Activated naive CD4-positive, alpha-beta T cell treated with anti-CD3 and anti-CD28 coated beads for 36 hours (primary cell): ENCODE measurements around the gene DBP. TPM values are rescaled to one million over a fixed set of nuclear protein-coding genes. Genes with fewer than 3 reads are reported as not detected.
A peak's percentile ranks its signal among the peaks of the same experiment; 100 is the strongest.
"Not testable (repeated sequence)": the region's sequence is repeated elsewhere in the genome, so short reads cannot be mapped to it uniquely, and the experiment has no call there.

Experiments used
- CTCF ChIA-PET: fragments of 350-600 bp; sonication (Branson Sonifier 250); formaldehyde crosslinking; loops from one replicate; lab custom pipeline; 2021; ENCODE audit warnings: antibody characterized with exemption; lab: Charles Lee
- DNase-seq: peaks from one replicate; pipeline ENCODE4 v3.0.0-alpha.2; 2020
- H3K27ac Mint-ChIP-seq: one replicate; pipeline ENCODE4 v1.8.0; 2021; ENCODE audit warnings: mild to moderate bottlenecking, mixed read lengths
- H3K27me3 Mint-ChIP-seq: one replicate; pipeline ENCODE4 v1.8.0; 2021; ENCODE audit warnings: low read depth, mixed read lengths
- H3K36me3 Mint-ChIP-seq: one replicate; pipeline ENCODE4 v1.8.0; 2021; ENCODE audit warnings: low read depth, mixed read lengths
- H3K4me1 Mint-ChIP-seq: one replicate; pipeline ENCODE4 v1.8.0; 2021; ENCODE audit warnings: low read depth, mixed read lengths
- H3K4me3 Mint-ChIP-seq: one replicate; pipeline ENCODE4 v1.8.0; 2021; ENCODE audit warnings: mild to moderate bottlenecking, moderate library complexity, mixed read lengths
- H3K9me3 Mint-ChIP-seq: one replicate; pipeline ENCODE4 v1.8.0; 2021; ENCODE audit warnings: mixed read lengths
- intact Hi-C: fragments of 100-400 bp; cut with micrococcal nuclease; formaldehyde crosslinking; loops from one replicate; pipeline ENCODE4 v1.15.1; 2023
- total RNA-seq, 2 experiments: library from RNA; stranded (reverse); gene quantifications; one replicate each; pipeline ENCODE4 v1.2.3, GENCODE V29; 2021

Gene DBP, protein sequence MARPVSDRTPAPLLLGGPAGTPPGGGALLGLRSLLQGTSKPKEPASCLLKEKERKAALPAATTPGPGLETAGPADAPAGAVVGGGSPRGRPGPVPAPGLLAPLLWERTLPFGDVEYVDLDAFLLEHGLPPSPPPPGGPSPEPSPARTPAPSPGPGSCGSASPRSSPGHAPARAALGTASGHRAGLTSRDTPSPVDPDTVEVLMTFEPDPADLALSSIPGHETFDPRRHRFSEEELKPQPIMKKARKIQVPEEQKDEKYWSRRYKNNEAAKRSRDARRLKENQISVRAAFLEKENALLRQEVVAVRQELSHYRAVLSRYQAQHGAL
- total RNA-seq = 1 to 10 TPM; 7.8 to 9.7 TPM

- peaks cover 4% of the 10 kb centered on the region for H3K36me3 Mint-ChIP-seq
- H3K9me3 Mint-ChIP-seq = no peaks in the 10 kb centered on the region
- peak within 1 kb of the TSS; percentile 98 for H3K27ac Mint-ChIP-seq
- no peaks in the 10 kb centered on the region for H3K27me3 Mint-ChIP-seq
- H3K4me1 Mint-ChIP-seq = peaks cover 55% of the 10 kb centered on the region
- H3K4me3 Mint-ChIP-seq = peak within 1 kb of the TSS; percentile 82
- DNase-seq = peak; percentile 40
- CTCF ChIA-PET = no interaction called here
- intact Hi-C loops = loop anchor here (1.0 to 2.0 kb wide), 5 partner anchors 9 to 239 kb away; partner anchors contain the start of genes CA11, RPL18 and SPHK2
Measured at GRCh38 chr19:48636859-48637448, at the start of gene DBP. Gene DBP, minus strand, starts transcription at chr19:48637379. Its CDS starts 385 bp downstream, at chr19:48636994.

- CTCF ChIA-PET = interaction anchor here (0.6 to 1.4 kb wide), 2 partner anchors 109 to 352 kb away, joined by 3 read pairs; no protein-coding TSS in a partner anchor
- H3K36me3 Mint-ChIP-seq, H3K27ac Mint-ChIP-seq: not testable (repeated sequence)
Measured at GRCh38 chr19:48686637-48687036, 49.5 kb upstream of the DBP start.

GRCh38 chr19:48686088-48686487, 48.9 kb upstream of the DBP start:
- H3K9me3 Mint-ChIP-seq = no peaks in the 10 kb centered on the region
- no peak overlapping the region for H3K4me3 Mint-ChIP-seq
- H3K4me1 Mint-ChIP-seq = no peaks in the 10 kb centered on the region
- no peaks in the 10 kb centered on the region for H3K27me3 Mint-ChIP-seq
- no peaks in the 10 kb centered on the region for H3K36me3 Mint-ChIP-seq
- H3K27ac Mint-ChIP-seq = no peak overlapping the region
- CTCF ChIA-PET = no interaction called here
- intact Hi-C loops = no loop called here
- no peak for DNase-seq

More at GRCh38 chr19:48686637-48687036, 49.5 kb upstream of the DBP start:
- H3K27me3 Mint-ChIP-seq, H3K4me3 Mint-ChIP-seq, intact Hi-C loops, DNase-seq, H3K9me3 Mint-ChIP-seq, H3K4me1 Mint-ChIP-seq: not testable (repeated sequence)

GRCh38 chr19:48685583-48685982, 48.4 kb upstream of the DBP start:
- Mint-ChIP-seq H3K27ac (no peak overlapping the region), H3K36me3 (no peaks in the 10 kb centered on the region), H3K4me3 (no peak overlapping the region), H3K27me3 (no peaks in the 10 kb centered on the region), H3K4me1 (no peaks in the 10 kb centered on the region), H3K9me3 (no peaks in the 10 kb centered on the region)
- intact Hi-C loops = no loop called here
- no peak for DNase-seq
- CTCF ChIA-PET = no interaction called here

GRCh38 chr19:48683349-48683748, 46.2 kb upstream of the DBP start:
- intact Hi-C loops = no loop called here
- Mint-ChIP-seq H3K4me1 (no peaks in the 10 kb centered on the region), H3K9me3 (no peaks in the 10 kb centered on the region), H3K27ac (no peak overlapping the region), H3K4me3 (peak overlapping the region; percentile 4), H3K27me3 (no peaks in the 10 kb centered on the region), H3K36me3 (no peaks in the 10 kb centered on the region)
- CTCF ChIA-PET = interaction anchor here (0.7 kb wide), 1 partner anchor 1469 kb away, joined by 4 read pairs; no protein-coding TSS in a partner anchor
- peak; percentile 43 for DNase-seq

DNA sequence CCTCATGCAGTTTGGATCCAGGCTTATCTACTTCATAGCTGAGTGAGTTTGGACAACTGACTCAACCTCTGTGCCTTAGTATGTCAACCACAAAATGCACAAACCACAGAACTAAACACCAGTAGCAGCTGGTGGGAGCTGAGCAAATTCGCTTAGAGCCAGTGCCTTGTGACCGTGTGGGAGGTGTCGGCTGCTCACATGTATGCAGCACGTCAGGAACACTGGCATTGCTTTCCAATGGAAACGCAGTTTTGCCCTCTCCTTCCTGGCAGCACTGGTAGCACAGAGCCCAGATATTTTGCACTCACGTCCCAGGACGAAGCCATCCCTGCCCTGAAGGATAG, 43.9 kb upstream of the DBP start:
- H3K4me1 Mint-ChIP-seq = no peaks in the 10 kb centered on the region
- intact Hi-C loops = no loop called here
- H3K9me3 Mint-ChIP-seq = no peaks in the 10 kb centered on the region
- CTCF ChIA-PET = interaction anchor here (1.0 kb wide), 1 partner anchor 32 kb away, joined by 3 read pairs; no protein-coding TSS in a partner anchor
- no peaks in the 10 kb centered on the region for H3K36me3 Mint-ChIP-seq
- H3K4me3 Mint-ChIP-seq = no peak overlapping the region
- H3K27ac Mint-ChIP-seq = no peak overlapping the region
- no peak for DNase-seq
- no peaks in the 10 kb centered on the region for H3K27me3 Mint-ChIP-seq

DNA sequence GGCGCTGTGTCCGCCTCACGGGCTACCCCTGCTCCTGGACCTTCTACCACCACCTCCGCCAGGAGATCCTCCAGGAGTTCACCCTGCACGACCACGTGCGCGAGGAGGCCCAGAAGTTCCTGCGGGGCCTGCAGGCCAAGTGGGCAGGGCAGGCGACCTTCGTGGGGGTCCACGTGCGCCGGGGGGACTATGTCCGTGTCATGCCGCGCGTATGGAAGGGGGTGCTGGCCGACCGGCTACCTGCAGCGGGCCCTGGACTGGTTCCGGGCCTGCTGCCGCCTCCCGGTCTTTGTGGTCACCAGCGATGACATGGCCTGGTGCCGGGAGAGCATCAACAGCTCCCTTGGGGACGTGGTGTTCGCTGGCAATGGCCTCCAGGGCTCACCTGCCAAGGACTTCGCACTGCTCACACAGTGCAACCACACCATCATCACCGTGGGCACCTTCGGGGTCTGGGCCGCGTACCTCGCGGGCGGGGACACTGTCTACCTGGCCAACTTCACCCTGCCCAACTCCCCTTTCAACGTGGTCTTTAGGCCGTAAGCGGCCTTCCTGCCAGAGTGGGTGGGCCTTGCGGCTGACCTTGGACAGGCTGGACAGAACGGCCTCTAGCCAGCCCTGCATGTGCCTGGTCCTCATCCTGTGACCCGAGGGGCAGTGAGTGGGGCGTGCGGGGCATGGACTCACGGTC, 43.4 kb upstream of the DBP start:
- DNase-seq = no peak
- H3K36me3 Mint-ChIP-seq = no peaks in the 10 kb centered on the region
- CTCF ChIA-PET = interaction anchor here (1.0 kb wide), 1 partner anchor 32 kb away, joined by 3 read pairs; no protein-coding TSS in a partner anchor
- no peak overlapping the region for H3K4me3 Mint-ChIP-seq
- no peaks in the 10 kb centered on the region for H3K9me3 Mint-ChIP-seq
- intact Hi-C loops = no loop called here
- no peaks in the 10 kb centered on the region for H3K4me1 Mint-ChIP-seq
- H3K27me3 Mint-ChIP-seq = no peaks in the 10 kb centered on the region
- no peak overlapping the region for H3K27ac Mint-ChIP-seq

GRCh38 chr19:48680006-48680405, 42.8 kb upstream of the DBP start:
- CTCF ChIA-PET = not testable (repeated sequence)

DNA sequence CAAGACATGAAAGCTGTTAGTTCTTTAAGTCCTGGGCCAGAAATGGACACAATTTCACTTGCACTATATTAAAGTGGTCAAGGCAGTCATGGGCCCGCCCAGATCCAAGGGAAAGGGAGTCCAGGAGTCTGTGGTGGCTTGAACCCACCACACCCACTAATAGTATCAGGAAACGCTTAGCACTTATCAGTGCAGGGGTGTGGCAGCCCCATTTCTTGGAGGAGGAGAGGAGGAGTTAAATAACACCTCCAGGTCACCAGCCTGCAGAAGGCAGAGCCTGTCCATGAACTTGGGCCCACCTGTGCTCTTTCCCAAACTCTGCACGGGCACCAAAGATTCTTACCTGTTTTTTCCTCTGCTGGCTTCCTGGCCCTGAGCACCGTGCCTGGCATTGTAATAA, 41.0 kb upstream of the DBP start:
- Mint-ChIP-seq H3K4me1 (peaks cover 5% of the 10 kb centered on the region), H3K36me3 (no peaks in the 10 kb centered on the region), H3K9me3 (no peaks in the 10 kb centered on the region), H3K4me3 (no peak overlapping the region), H3K27ac (no peak overlapping the region), H3K27me3 (no peaks in the 10 kb centered on the region)
- no peak for DNase-seq
- CTCF ChIA-PET = interaction anchor here (0.7 to 1.2 kb wide), 3 partner anchors 12 to 404 kb away, joined by 3 to 5 read pairs (median 3); partner anchors contain the start of gene CA11
- intact Hi-C loops = no loop called here

More at GRCh38 chr19:48680006-48680405, 42.8 kb upstream of the DBP start:
- H3K4me3 Mint-ChIP-seq, intact Hi-C loops, DNase-seq, H3K36me3 Mint-ChIP-seq, H3K4me1 Mint-ChIP-seq, H3K27me3 Mint-ChIP-seq, H3K27ac Mint-ChIP-seq, H3K9me3 Mint-ChIP-seq: not testable (repeated sequence)

- peaks cover 5% of the 10 kb centered on the region for H3K4me1 Mint-ChIP-seq
- no peaks in the 10 kb centered on the region for H3K27me3 Mint-ChIP-seq
- no peak for DNase-seq
- CTCF ChIA-PET = interaction anchor here (1.4 kb wide), 1 partner anchor 187 kb away, joined by 9 read pairs; no protein-coding TSS in a partner anchor
- H3K4me3 Mint-ChIP-seq = no peak overlapping the region
- no peaks in the 10 kb centered on the region for H3K9me3 Mint-ChIP-seq
- intact Hi-C loops = no loop called here
- H3K27ac Mint-ChIP-seq = no peak overlapping the region
- no peaks in the 10 kb centered on the region for H3K36me3 Mint-ChIP-seq
Measured at GRCh38 chr19:48676887-48677286, 39.7 kb upstream of the DBP start.

DNA sequence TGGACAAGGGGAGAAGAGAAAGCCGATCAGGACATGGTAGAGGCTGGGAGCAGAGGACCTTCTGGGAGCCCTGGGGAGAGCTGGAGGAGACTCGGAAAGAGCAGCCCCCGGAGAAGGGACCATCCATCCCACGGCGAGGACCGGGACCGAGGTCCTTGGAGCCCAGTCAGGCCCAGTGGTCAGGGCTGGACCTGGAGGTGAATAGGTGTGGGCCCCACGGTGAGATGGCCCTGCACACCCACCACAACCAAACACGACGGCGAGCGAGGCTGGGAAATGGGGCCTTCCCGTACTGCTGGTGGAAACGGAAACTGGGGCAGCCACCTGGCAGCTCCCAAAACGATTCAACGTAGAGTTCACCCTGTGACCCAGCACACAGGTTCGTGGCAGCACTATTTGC, 39.3 kb upstream of the DBP start:
- Mint-ChIP-seq H3K36me3 (no peaks in the 10 kb centered on the region), H3K4me1 (peaks cover 5% of the 10 kb centered on the region), H3K27me3 (no peaks in the 10 kb centered on the region), H3K9me3 (no peaks in the 10 kb centered on the region), H3K4me3 (no peak overlapping the region), H3K27ac (no peak overlapping the region)
- no peak for DNase-seq
- intact Hi-C loops = no loop called here
- CTCF ChIA-PET = interaction anchor here (1.4 to 2.7 kb wide), 2 partner anchors 16 to 186 kb away, joined by 9 read pairs; no protein-coding TSS in a partner anchor
